Fibroblast of skin of scalp (primary cell): ENCODE measurements around the gene ZNF668. TPM values are rescaled to one million over a fixed set of nuclear protein-coding genes. Genes with fewer than 3 reads are reported as not detected.
A peak's percentile ranks its signal among the peaks of the same experiment; 100 is the strongest.

Experiments used
- DNase-seq: peaks from one replicate; pipeline ENCODE4 v3.0.0-alpha.2; 2013
- polyA plus RNA-seq, 2 experiments: library from polyadenylated mRNA; unstranded; fragments of 120-200 nt; gene quantifications; one replicate each; pipeline ENCODE4 v1.2.1, GENCODE V29; 2013; ENCODE audit not compliant: insufficient read length in 2 of 2

Gene ZNF668
- 12.1 TPM for polyA plus RNA-seq (2013, experiment 1 of 2; ENCODE audit: insufficient read length)
- 12.3 TPM for polyA plus RNA-seq (2013, experiment 2 of 2; ENCODE audit: insufficient read length)

DNA sequence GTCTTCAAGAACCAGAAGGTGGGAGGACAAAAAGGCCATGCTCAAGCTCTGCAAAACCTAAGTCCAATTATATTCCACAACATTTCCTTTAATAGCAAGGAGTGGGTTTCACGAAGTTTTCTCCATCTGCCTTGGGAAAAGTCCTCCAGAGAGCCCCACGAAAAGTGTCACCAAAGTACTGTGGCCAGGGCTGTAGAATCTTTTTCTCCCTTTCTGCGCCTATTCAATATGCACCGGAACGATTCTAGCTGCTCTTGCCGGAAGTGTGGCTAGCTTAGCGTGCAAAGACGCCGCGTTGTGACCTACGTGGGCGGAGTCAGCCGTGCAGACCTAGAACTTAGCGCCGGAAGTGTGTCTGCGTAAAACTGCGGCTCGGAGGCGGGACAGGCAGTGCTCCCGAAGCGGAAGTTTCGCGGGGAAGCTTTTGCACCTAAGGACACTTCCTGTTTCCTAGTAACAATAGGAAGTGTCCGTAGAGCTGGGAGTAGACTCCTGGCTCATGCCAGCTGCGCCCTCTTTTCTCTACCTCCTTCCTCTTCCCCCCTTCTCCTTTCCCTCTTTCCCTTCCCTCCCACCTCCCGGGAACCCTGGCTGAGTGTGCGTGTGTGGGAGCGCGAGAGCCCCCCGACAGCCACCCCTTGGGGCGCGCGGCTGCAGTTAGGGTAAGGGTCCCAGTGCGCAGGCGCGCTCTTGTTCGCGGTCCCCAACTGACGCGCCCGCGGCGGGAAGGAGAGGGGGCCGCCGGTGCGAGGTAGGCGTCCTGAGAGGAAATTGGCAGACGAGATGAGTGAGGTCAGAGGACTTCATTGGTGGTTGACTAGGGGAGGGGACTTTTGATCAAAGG, at the start of gene ZNF668, which contains the start of gene ZNF646:
ZNF668 (minus strand) TSS at position 271 of the 844 bp plus-strand sequence. CDS start 9,781 bp downstream, outside the sequence.
ZNF646 (plus strand) TSS at position 453 of the 844 bp plus-strand sequence. CDS start 1,903 bp downstream, outside the sequence.
- peak; percentile 100 for DNase-seq

- no peak for DNase-seq
Measured at GRCh38 chr16:31120129-31120528, 46.1 kb upstream of the ZNF668 start.

DNA sequence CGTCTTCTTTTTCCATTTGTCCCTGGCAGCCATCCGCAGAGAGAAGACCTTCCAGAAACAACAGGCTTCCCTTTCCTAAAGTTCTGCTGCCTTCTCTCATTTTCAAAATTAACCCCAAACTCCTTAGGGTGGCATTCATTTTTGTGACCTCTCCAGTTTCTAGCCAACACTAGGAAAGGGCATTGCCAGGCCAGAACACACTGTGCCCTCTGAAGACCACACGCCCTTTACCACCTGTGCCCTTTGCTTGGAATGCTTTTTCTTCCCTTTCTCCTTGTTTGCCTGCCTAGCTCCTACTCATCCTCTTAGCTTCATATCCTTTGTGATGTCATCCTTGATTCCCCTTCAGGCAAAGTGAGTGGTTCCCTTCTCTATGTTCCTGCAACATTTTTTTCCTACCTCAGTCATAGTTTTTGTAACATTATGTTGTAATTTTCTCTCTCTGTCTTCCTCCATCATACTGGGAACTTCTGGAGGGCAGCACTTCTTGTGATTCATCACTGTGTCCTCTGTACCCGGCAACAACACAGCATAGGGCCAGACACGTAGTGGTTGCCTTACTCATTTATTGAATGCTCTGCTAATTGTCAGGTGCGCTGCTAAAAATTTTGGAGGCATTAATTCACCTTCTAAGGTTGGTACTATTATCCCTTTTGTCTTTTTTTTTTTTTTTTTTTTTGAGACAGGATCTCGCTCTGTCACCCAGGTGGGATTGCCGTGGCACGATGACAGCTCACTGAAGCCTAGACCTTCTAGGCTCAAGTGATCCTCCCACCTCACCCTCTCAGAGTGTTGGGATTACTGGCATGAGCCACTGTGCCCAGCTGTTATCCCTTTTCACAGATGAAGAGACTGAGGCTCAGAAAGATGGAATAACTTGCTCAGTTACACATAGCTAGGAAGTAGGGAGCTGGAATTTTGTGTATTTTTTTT, 44.4 kb upstream of the ZNF668 start:
- DNase-seq, result peak; percentile 19

GRCh38 chr16:31117384-31118222, 43.6 kb upstream of the ZNF668 start, which contains the start of gene KAT8:
TSS of gene KAT8 (plus strand) at chr16:31117664. CDS start at chr16:31117682, 18 bp downstream.
- DNase-seq, result peak; percentile 98

DNA sequence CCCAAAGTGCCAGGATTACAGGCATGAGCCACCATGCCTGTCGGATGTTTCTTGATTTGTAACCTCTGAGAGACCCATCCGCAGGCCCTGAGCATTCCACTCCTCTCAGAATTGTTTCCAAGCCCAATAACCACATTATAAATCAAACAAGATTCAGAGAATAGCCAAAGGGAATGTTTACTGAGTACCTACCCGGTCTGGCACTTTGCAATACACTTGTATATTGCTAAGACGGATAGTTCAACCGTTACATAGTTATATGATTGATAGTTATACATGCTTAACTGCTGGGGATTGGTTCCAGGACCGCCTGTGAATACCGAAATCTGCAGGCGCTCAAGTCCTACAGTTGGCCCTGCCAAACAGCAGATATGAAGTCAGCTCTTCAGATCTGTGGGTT, 40.4 kb upstream of the ZNF668 start:
- no peak for DNase-seq

- no peak for DNase-seq
Measured at GRCh38 chr16:31113121-31114120, 39.4 kb upstream of the ZNF668 start.

DNA sequence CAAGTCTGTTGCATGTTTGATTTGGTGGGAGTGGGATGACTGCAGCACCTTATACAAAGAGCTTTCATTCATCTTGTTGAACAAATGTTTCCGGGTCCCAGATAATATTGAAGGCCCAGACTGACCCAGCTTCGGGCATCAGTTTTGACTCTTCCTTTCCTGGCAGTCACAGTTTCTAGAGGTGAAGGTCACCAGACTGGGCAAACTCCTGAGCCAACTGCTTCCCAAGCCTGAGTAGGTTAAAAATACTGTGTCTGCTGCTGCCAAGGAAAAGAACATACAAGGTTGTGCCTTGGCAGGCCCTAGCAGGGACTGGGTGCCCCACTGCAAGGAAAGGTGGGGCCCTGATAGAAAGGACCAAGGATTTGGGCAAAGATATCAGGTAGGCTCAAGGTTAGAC, 38.7 kb upstream of the ZNF668 start:
- no peak for DNase-seq

GRCh38 chr16:31111881-31112466, 37.9 kb upstream of the ZNF668 start:
- DNase-seq, result no peak

DNA sequence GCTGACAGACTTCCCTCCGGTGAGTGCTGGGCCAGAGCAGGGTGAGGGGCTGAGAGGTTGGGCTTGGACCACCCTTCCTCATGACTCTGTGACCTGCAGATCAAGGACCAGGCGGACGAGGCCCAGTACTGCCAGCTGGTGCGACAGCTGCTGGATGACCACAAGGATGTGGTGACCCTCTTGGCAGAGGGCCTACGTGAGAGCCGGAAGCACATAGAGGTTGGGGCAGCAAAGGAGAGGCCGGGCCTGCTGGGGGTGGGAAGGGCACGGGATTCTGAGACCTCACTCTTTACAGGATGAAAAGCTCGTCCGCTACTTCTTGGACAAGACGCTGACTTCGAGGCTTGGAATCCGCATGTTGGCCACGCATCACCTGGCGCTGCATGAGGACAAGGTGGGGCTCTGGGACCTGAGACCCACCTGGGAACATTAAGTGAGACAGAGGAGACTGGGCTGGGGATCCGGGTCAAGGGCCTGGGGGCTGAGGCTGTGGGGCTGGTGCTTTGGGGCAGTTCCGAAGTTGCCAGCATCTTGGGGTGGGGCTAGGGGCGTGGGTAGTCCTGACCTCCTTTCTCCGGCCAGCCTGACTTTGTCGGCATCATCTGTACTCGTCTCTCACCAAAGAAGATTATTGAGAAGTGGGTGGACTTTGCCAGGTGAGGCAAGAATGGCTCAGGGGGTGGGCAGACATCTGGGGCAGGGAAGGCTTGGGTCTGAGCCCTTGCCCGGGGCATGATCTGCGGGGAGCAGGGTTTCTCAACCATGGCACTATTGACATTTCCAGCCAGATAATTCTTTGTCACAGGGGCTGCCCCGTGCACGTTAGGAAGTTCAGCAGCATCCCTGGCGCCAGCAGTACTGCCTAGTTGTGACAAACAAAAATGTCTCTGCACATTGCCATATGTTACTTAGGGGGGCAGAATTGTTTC, 36.3 kb upstream of the ZNF668 start:
- DNase-seq, result no peak

- DNase-seq, result no peak
Measured at GRCh38 chr16:31109622-31110021, 35.6 kb upstream of the ZNF668 start.

GRCh38 chr16:31108794-31109558, 34.9 kb upstream of the ZNF668 start:
- DNase-seq, result no peak

- peak; percentile 84 for DNase-seq
Measured at GRCh38 chr16:31108035-31108793, 34.2 kb upstream of the ZNF668 start, which contains the start of gene BCKDK. TSS of gene BCKDK (plus strand) at chr16:31108386. CDS start at chr16:31109224, 838 bp downstream.

- DNase-seq, result no peak
Measured at GRCh38 chr16:31107465-31107867, 33.4 kb upstream of the ZNF668 start.

DNA sequence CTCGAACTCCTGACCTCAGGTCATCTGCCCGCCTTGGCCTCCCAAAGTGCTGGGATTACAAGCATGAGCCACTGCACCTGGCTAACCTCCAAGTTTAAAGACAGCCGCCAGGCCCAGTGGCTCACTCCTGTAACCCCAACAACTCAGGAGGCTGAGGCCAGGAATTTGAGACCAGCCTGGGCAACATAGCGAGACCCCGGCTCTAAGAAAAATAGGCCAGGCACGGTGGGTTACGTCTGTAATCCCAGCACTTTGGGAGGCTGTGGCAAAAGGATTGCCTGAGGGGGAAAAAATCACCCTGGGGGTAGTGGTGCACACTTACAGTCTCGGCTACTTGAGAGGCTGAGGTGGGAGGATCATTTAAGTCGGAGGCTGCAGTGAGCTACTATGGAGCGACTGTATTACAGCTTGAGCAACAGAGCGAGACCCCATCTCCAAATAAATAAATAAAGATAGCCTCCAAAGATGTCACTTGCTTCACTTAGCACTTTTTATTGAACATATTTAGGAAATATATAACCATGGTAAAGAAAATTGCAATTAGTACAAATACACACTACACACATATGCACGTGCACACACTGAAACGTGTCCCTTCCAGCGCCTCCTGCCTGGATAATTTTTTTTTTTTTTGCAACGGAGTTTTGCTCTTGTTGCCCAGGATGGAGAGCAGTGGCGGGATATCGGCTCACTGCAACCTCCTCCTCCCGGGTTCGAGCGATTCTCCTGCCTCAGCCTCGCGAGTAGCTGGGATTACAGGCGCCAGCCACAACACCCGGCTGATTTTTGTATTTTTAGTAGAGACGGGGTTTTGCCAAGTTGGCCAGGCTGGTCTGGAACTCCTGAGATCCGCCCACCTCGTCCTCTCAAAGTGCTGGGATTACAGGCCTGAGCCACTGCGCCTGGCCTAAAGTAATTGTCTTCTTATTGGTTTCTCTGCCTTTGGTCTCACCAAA, 32.7 kb upstream of the ZNF668 start:
- DNase-seq, result no peak

GRCh38 chr16:31105677-31106213, 31.7 kb upstream of the ZNF668 start:
- DNase-seq, result peak; percentile 68
